IPS DF 4.7 (cell line): Measurements from ENCODE around the gene APOM.

Experiments used
- DNase-seq: peaks from one replicate; pipeline ENCODE4 v3.0.0-alpha.2; 2013; ENCODE audit warnings: low spot score; ENCODE audit errors: extremely low read depth

APOM gene

GRCh38 chr6:31680226-31681134 is 24.8 kb downstream of the APOM start, which contains the start of gene LY6G5C:
Gene LY6G5C, minus strand, starts transcription at chr6:31681067. Its CDS starts 694 bp downstream, at chr6:31680373.
- DNase-seq = no peak

DNA sequence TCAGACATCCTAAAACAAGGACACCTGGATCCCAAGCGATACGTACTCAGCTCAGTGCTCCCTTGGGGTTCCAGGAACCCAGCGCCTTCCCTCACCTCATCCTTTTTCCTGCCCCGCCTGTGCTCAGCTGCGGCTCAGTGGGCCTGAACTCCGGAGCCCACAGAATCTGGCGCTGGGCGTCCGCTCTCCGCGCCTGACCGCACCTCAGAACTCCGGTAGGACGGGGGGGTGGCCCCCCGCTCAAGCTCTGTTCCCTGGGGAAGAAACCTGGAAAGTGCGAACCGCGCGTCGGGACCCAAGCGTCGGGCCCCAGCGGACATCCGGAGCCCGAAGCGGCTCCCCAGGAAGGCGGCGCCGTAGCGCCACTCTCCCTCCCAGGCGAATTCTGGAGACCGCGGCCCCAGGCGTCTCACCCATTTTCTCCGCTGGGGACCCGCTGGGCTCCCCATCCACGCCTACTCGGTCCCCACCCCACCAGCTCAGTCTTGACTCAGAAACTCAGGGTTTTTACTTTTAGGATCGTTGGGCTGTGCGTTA is 25.5 kb downstream of the APOM start:
- DNase-seq = no peak

DNA sequence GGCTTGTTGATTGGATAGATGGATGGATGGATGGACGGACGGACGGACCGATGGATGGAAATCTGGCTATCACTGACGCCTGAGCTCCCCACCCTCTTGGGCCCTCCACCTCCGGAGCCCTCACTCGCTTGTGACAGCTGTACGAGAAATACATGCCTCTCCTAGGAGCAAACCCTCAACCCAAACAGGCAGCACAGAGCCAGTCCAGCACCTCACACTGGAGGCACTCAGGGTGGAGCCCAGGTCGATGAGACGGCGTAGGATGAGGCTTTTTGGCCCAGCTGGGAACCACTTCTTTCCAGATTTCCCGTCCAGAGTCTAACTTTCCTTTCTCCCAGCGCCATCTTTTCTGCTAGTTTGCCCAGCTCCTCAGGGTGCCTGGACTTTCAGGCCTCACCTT is 27.9 kb downstream of the APOM start:
- no peak for DNase-seq

DNA sequence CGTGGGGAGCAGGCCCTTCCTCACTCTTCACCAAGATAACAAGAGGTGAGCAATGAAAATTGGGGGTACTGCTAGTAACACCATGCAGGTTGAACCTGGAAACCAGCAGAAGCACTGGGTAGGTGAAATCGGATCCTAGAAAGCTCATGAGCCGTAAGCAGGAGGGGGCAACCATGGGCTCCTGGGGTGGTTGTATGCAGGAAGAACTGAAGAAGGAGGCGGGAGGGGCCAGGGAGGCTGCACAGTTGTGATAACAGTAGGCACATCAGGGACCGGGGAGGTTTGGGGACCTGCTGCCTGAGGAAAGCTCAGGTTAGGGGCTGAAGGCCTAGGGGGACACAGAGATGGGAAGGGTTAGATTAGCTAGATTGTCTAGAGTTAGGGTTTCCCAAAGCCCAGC is 30.8 kb downstream of the APOM start:
- no peak for DNase-seq

DNA sequence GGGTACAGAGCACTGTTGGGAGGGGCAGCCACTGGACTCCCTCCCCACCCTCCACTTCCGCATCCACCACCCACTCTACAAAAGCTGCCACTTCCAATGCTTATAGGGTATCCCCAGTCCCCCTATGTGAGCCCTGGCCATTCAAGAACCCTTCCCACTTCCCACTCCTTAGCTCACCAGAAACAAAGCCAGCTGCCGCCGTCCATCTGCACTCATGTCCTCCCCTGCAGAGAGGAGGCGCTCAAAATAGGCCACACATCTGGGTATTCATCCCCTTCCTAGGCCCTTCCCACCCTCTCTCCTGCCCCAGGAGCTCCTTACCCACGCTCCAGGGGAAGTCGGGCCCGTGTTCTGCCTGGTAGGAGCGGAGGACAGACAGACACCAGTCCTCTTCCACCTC is 31.6 kb downstream of the APOM start:
- DNase-seq = no peak

DNA sequence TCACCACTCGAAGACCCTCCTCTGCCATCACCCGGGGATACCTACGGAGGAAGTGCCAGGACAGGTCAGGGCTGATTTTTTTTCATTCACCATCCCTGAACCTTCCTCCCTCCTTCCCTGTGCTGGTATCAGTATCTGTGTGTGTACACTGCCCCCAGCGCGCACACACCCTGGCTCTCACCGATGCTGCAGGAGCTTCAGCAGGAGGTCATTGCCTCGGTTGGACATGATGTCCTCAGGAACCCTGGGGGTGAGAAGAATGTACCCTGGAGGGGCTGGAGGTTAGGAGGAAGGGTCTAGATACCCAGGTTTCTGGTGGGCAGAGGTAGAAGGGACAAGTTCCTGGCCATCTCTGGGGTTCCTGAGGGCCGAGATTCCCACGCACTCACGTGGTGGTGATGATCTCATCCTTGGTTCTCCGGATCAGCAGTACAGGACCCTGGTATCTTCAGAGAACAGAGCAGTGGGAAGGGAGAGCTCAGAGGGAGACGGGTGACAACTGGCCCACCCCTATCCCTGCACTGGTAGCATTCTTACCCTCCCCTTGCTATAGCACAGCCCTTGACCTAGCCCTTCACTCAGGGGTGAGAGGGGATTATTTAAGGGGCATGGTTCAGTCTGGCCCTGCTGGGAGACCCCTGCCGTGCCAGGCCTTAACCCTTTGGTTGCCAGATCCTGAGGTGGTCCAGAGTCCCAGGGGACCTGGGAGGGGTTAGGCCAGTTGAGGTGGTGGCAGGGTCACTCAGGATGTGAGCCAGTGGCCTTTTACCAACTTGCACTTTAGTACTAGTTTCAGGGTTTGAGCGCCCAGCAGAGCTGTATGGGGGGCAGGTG is 32.4 kb downstream of the APOM start:
- no peak for DNase-seq

DNA sequence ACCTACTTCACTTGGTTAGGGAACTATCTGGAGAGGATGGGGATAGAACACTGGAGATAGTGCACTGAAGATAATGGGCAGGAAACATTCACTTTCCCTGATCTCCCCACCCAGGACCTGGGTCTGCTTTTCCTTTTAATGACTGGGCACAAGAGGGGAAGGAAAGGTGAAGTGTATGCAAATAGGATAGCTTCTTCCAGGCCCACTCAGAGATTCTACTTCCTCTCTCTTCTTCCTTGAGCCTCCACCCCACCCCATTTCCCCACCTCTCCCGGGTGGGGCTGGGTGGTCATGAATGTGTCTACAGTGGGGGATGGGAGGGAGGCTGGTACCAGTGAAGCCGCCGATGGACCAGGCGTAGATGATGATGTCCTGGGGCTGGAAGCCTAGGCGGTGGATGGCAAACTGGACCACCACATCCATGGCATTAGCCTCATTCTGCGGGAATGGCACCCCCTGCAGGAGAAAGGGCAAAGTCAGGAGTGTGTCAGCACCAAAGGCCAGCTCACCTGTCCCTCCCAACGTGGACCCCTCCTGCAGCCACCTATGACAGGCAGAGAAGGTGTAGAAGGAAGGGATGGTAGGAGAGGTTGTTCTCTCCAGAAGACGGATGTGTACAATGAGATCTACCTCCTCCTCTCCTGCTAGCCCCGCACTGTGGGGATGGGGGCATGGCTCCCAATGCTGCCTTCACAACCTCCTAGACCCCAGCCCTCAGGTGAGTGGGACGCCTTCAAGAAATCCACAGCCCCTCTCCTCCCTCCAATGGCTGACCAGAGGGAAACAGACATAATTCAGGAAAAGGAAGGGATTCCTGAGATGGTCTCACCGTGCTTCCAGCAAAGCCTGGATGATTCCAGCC is 33.8 kb downstream of the APOM start:
- DNase-seq = no peak

DNA sequence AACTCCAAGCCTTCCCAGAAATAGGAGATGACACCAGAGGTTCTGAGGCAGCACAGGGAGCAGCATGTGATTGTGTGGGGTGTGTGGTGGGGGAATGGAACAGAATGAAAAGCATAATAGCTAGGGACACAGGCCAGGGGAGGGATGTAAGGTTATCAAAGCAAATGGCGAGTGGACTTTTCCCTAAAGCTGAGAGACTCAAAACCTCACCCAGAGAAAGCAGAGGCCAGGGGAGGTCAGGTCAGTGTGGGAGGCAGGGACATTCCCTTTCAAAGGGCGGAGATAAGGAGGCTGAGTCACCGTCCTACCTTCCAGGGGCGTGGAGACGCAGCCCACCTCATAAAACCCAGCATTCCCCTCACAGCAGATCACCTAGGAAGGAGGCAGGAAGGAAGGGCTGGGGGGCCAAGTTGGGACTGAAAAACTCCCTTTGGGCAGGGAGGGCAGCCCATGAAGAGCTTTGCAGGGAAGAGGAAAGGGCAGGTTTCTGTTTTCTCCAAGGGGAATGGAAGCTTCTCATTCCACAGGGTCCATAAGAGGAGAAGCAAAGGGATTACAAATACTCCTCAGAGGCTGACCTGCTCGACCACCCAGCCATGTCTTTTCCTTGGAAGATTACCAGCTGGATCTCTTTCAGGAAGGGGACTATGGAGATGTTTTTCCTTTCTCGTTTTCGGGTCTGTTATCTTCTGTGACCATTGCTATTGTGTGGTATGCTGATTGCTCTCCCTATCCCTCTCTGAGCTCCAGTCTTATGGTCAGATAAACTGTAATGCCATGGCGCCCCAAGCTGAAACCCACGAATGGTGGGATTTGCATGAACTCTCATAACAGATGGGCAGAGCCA is 34.8 kb downstream of the APOM start:
- no peak for DNase-seq

DNA sequence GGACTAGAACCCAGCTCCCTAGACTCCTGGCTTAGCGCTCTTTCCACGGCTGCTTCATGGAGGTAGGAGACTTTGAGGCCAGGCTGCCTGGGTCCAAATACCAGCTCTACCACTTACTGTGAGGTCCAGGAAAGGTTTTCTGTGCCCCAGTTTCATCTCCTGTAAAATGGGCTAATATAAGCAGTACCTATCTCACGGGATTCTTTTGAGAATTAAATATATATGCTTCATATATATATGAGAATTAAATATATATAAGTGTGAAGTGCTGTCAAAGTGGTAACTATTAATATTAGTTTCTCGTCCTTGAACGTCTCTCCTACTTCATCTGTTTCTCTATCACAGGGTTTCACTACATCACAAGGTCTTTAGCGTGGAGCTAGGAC is 35.4 kb downstream of the APOM start:
- DNase-seq = no peak

GRCh38 chr6:31691564-31692108 is 35.9 kb downstream of the APOM start:
- DNase-seq = no peak

- no peak for DNase-seq
These were observed 36.7 kb downstream of the APOM start for GRCh38 chr6:31692353-31692752.

DNA sequence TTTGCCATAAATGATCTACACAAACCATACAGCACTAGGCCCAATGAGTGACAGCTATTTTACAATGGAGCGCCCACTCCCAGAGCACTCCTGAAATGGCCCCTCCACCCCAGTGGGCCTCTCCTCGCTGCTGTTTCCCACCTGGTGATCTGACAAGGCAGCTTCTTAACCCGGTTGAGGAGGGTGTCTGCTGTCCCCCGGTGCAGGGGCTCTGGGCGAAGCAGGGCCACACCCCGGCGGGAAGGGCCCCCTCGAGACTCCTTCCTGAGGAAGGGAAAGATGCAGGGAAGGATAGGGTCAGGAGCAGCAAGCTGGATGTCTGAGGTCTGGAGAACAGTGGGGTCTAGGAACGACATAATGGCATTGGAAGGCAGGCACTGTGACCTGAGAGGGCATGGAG is 37.2 kb downstream of the APOM start:
- DNase-seq = no peak

DNA sequence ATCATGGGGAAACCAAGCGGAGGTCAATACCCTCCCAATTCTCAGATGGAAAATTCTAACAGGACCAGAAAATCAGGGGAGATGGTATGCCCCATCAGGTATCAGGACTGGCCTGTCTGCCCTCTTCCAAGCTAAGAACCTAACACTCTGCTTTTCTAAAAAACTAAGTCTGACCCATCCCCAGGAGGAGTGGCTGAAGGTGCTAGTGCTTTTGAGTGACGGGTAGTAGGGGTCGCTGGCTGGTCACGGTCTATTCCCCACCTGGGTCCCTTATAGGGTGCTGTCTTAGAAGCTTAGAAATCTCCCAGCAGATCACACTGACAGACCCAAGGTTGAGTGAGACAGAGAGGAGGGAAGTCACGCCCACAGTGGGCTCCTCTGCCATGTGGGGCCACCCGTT is 37.8 kb downstream of the APOM start:
- DNase-seq = no peak

- no peak for DNase-seq
These were observed 41.9 kb downstream of the APOM start for GRCh38 chr6:31697555-31697954.

GRCh38 chr6:31700740-31701401 is 45.2 kb downstream of the APOM start:
- DNase-seq = no peak

- DNase-seq = no peak
These were observed 46.1 kb downstream of the APOM start for GRCh38 chr6:31701666-31702404.

GRCh38 chr6:31702405-31702818 is 46.7 kb downstream of the APOM start:
- no peak for DNase-seq

DNA sequence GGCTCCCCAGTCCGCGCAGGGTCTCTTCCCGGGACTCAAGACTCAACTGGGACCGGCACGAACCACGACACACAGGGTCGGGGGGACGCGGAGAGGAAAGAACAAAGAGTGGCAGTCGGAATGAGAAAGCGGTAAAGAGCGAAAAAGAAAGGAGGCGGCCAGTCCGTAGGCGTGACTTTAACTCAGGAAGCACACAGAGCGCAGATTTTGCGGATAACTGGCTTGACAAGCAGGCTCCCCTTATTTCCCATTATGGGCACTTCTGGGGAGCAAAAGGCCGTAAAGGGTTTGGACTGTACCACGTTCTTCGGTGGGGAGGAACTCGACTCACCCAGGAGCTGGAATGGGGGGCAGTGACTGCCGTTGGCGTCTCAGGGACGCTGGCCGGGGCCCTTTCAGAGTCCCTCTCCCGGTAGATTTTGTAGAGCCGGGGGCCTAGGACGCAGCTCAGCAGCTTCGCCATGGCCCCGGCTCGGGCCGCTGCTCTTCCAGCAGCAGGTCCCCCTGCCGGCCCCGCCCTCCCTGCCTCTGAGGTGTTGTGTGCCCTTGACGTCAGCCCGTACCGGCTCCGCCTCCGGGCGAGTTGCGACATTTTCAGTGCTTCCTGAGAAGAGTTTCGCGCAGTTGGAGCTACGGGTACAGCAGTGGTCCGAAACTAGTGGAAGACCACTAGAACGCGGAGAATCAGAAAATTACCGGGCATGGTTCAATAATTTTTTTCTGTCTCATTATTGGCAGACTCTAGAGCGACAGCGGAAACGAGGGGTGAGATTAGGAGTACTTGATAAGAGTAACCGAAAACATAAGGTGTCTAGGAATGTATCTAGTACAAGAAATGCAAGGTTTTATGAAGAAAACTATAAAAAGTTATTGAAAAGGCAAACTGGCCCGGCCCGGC is 47.4 kb downstream of the APOM start, which contains the start of gene ABHD16A:
TSS of gene ABHD16A (minus strand) at position 506 of the 898 bp plus-strand sequence. CDS start at position 463, 43 bp downstream.
- DNase-seq = peak; percentile 95
